KOPT-K1 (cell line): ENCODE results near the gene EIF3I.

Experiments used
- H3K27ac ChIP-seq: fragments of 200-600 bp; sonication (generic); 2 replicates; pipeline ENCODE4 v1.5.1; 2016; ENCODE audit warnings: antibody characterized with exemption, mild to moderate bottlenecking, low read depth, low read length; ENCODE audit not compliant: poor library complexity, severe bottlenecking
- H3K36me3 ChIP-seq: fragments of 200-600 bp; sonication (generic); 2 replicates; pipeline ENCODE4 v1.5.1; 2017; ENCODE audit warnings: antibody characterized with exemption, mild to moderate bottlenecking, low read length, moderate library complexity; ENCODE audit not compliant: insufficient read depth
- H3K9me3 ChIP-seq: fragments of 200-600 bp; sonication (generic); 2 replicates; pipeline ENCODE4 v1.5.1; 2017; ENCODE audit warnings: antibody characterized with exemption, low read length, mild to moderate bottlenecking; ENCODE audit not compliant: insufficient read depth, poor library complexity, severe bottlenecking

EIF3I gene

GRCh38 chr1:32192220-32192948 is 29.8 kb upstream of the EIF3I start:
- H3K9me3 ChIP-seq: no peaks in the 10 kb centered on the region
- peaks cover 100% of the 10 kb centered on the region for H3K36me3 ChIP-seq
- H3K27ac ChIP-seq: no peak overlapping the region

DNA sequence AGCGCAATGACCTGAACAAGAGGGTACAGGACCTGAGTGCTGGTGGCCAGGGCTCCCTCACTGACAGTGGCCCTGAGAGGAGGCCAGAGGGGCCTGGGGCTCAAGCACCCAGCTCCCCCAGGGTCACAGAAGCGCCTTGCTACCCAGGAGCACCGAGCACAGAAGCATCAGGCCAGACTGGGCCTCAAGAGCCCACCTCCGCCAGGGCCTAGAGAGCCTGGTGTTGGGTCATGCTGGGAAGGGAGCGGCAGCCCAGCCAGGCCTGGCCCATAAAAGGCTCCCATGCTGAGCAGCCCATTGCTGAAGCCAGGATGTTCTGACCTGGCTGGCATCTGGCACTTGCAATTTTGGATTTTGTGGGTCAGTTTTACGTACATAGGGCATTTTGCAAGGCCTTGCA is 27.2 kb upstream of the EIF3I start:
- Histone ChIP-seq H3K9me3 (no peaks in the 10 kb centered on the region), H3K36me3 (peaks cover 91% of the 10 kb centered on the region), H3K27ac (no peak overlapping the region)

- H3K27ac ChIP-seq: no peak overlapping the region
- peaks cover 85% of the 10 kb centered on the region for H3K36me3 ChIP-seq
Observed at GRCh38 chr1:32195531-32195930, 26.7 kb upstream of the EIF3I start.

DNA sequence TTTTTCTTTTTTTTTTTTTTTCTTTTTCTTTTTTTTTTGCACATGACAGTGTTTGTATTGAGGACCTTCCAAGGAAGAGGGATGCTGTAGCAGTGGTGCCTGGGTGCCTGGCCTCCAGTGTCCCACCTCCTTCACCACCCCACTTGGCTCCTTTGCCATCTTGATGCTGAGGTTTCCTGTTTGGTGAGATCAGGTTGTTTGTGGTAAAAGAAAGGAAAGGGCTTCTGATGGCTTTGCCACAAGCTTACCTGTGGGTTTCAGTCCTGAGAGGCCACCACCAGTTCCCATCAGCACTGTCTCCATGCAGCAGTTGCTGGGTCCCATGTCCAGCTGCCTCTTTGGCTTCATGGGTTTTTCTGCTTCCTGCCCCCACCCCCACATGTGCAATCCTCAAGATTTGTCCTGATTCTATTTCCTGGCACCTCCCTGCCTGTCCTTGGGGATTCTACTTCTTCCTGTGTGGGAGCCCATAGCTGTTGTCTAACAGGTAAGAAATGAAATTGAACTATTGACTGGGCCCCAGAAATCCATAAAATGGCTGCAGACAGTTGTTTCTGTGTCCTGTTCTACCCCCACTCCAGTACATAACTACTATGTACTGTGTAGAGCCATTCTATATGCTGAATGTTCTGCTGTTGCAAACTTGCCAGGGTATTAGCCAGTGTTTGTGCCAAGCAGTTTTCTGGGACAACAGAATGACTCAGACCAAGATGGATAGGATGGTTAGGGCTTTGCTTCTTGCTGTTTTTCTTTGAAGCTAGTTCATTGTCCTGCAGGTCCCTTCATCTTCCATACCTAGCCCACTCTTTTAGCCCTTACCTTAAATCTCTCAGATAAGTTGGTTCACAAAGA is 26.0 kb upstream of the EIF3I start:
- no peaks in the 10 kb centered on the region for H3K9me3 ChIP-seq
- no peak overlapping the region for H3K27ac ChIP-seq
- H3K36me3 ChIP-seq: peaks cover 78% of the 10 kb centered on the region

More at GRCh38 chr1:32195531-32195930, 26.7 kb upstream of the EIF3I start:
- H3K9me3 ChIP-seq: no peaks in the 10 kb centered on the region

GRCh38 chr1:32197074-32197473 is 25.1 kb upstream of the EIF3I start:
- H3K9me3 ChIP-seq: no peaks in the 10 kb centered on the region
- H3K36me3 ChIP-seq: peaks cover 70% of the 10 kb centered on the region
- no peak overlapping the region for H3K27ac ChIP-seq

DNA sequence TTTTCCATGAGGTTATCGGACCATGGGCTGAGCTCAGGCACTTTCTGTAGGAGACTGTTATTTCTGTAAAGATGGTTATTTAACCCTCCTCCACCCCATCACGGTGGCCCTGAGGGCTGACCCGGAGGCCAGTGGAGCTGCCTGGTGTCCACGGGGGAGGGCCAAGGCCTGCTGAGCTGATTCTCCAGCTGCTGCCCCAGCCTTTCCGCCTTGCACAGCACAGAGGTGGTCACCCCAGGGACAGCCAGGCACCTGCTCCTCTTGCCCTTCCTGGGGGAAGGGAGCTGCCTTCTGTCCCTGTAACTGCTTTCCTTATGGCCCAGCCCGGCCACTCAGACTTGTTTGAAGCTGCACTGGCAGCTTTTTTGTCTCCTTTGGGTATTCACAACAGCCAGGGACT is 24.4 kb upstream of the EIF3I start:
- Histone ChIP-seq H3K36me3 (peaks cover 62% of the 10 kb centered on the region), H3K9me3 (no peaks in the 10 kb centered on the region), H3K27ac (no peak overlapping the region)

DNA sequence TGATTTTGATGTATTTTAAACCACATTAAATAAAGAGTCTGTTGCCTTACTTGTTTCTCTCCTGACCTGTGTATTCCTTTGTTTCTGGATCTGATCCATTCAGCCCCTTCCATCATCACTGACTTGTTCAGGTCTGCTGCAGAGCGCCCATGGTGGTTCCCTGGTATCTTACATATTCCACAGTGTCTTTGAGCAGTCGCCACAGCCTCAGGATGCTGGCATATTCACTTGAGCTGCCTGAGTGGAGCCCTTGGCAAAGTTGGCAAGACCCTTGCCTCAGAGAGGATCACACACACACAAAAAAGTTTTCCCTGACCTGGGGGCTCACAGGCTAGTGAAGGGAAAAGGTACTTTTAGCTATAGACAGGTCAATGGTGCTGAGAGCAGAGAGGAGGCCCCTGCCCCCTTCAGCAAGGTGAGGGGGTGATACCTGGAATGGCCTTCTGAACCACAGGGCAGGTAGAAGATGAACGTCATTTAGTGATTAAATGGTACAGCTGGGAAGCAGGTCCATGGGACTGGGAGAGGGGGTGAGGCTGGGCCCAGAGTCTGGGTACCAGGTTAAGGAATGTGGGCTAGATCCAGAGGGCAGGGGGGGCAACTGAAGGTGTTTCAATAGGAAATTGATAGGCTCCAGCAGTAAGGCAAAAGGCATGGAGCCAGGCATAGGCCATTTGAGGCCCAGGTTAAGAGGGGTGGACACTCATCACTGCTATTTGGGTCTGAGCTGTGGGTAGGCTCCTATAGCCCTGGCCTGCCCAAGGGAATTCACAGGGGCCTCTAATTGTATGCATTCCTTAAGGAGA is 23.8 kb upstream of the EIF3I start:
- H3K36me3 ChIP-seq: peaks cover 56% of the 10 kb centered on the region
- H3K27ac ChIP-seq: no peak overlapping the region
- H3K9me3 ChIP-seq: no peaks in the 10 kb centered on the region

- no peaks in the 10 kb centered on the region for H3K9me3 ChIP-seq
- H3K27ac ChIP-seq: peak overlapping the region; percentile 77
- peaks cover 49% of the 10 kb centered on the region for H3K36me3 ChIP-seq
Observed at GRCh38 chr1:32199043-32199716, 23.0 kb upstream of the EIF3I start.

GRCh38 chr1:32199717-32200072 is 22.5 kb upstream of the EIF3I start:
- Histone ChIP-seq H3K27ac (peak overlapping the region; percentile 77), H3K36me3 (peaks cover 43% of the 10 kb centered on the region), H3K9me3 (no peaks in the 10 kb centered on the region)

DNA sequence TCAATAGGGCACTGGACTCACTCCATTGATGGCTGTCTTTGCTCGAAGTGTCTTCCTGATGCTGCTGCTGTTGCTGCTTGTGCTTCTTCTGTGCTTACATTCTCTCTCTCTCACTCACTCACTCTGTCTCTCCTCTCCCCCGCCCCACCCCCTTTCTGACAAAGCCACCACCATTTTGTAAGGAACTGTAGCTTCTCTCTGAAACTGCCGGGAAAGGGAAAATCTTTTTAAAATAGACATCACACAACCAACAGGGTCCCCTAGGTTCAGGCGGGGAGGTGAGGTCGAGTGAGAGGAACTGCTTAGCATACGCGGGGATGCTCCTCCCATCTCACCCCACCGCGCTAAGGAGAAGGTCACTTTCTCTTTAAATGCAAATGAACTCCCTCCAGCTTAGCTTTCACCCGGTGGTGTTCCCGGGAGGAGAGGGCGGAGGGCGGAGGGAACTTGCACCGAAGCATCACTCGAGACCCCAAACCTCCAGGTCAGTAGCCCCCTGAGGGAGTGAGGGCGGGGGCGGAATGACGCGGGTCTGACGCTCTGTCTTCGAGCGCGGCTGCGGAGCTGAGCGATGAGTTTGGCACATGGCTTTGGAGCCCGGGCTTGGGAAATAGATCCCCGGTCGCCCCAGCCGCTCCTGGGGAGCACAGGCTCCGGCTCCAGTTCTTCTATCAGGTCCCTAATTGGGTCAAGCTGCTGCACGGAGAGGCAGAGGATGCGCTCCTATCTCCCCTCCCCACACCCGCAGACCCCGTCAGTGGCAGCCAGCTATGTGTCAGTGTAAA is 21.8 kb upstream of the EIF3I start, which contains the start of gene CCDC28B:
TSS of gene CCDC28B (plus strand) at position 370 of the 785 bp plus-strand sequence. CDS start 1,341 bp downstream, outside the sequence.
- H3K9me3 ChIP-seq: no peaks in the 10 kb centered on the region
- peaks cover 36% of the 10 kb centered on the region for H3K36me3 ChIP-seq
- peak within 1 kb of the TSS; percentile 77 for H3K27ac ChIP-seq

GRCh38 chr1:32201011-32201855 is 21.0 kb upstream of the EIF3I start:
- peak overlapping the region; percentile 77 for H3K27ac ChIP-seq
- peaks cover 28% of the 10 kb centered on the region for H3K36me3 ChIP-seq
- H3K9me3 ChIP-seq: no peaks in the 10 kb centered on the region

DNA sequence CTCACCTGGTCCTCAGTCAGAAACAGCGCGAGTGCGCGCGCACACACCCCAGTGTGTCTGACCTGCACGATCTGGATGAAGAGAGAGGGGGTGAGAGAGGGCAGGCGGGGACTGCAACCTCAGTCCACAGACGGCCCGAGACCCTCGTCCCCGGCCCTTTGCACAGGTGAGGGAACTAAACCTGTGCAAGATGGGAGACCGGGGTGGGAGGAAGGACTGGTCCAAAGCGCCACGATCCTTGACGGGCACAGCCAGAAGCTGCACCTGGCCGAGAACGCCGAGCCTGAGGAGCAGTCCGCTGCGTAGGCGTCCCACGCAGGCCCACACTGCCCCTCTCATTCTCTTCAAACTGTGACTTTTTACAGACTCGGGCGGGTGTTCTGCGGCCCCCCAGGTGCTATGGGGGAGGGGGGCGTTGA is 17.3 kb upstream of the EIF3I start:
- Histone ChIP-seq H3K9me3 (no peaks in the 10 kb centered on the region), H3K36me3 (peaks cover 12% of the 10 kb centered on the region), H3K27ac (peak overlapping the region; percentile 73)
